DND-41 (cell line): Measurements from ENCODE around the gene NUP133.

Experiments used
- EZH2 ChIP-seq: IDR thresholded peaks from 3 replicates; pipeline ENCODE4 v1.6.1; 2012; ENCODE audit warnings: borderline replicate concordance, low read depth, mild to moderate bottlenecking, moderate library complexity, low read length, inconsistent platforms; ENCODE audit not compliant: severe bottlenecking
- TF ChIP-seq, protein P1 (sequence below): IDR thresholded peaks from 2 replicates; pipeline ENCODE4 v1.5.1; 2012; ENCODE audit warnings: borderline replicate concordance, low read length, moderate library complexity, mild to moderate bottlenecking; ENCODE audit not compliant: poor library complexity, severe bottlenecking; ENCODE audit errors: extremely low read depth

- TF ChIP-seq, protein P1, sequence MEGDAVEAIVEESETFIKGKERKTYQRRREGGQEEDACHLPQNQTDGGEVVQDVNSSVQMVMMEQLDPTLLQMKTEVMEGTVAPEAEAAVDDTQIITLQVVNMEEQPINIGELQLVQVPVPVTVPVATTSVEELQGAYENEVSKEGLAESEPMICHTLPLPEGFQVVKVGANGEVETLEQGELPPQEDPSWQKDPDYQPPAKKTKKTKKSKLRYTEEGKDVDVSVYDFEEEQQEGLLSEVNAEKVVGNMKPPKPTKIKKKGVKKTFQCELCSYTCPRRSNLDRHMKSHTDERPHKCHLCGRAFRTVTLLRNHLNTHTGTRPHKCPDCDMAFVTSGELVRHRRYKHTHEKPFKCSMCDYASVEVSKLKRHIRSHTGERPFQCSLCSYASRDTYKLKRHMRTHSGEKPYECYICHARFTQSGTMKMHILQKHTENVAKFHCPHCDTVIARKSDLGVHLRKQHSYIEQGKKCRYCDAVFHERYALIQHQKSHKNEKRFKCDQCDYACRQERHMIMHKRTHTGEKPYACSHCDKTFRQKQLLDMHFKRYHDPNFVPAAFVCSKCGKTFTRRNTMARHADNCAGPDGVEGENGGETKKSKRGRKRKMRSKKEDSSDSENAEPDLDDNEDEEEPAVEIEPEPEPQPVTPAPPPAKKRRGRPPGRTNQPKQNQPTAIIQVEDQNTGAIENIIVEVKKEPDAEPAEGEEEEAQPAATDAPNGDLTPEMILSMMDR = no peak
- TF ChIP-seq EZH2 = no peak
These were observed 27.6 kb downstream of the NUP133 start for GRCh38 chr1:229480495-229480894.
